GM19455 (cell line): ENCODE results near the gene KLC4.

Experiments used
- ATAC-seq: cut with Tn5 transposase; IDR thresholded peaks from one replicate; pipeline ENCODE4 v1.9.1; 2021; ENCODE audit not compliant: unreplicated experiment

The KLC4 gene

DNA sequence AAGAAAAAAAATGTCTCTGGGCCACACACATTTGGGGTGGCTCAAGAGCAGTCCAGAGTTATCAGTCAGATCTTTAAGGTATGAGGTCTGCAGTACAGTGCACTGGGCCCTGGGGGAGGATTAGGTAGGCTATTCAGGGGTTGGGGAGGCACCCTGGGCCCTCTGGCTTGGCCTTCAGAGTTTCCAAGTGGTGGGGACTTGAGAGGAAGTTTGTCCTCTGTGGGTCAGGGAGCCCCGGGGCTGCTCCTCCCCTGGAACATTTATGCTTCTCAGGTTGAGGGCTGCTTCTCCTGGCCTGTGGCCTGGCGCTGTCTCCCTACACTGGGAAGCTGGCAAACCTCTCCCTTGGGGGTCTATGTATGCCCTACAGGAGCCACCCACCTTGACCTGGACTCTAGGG lies 62.7 kb downstream of the KLC4 start:
- no peak for ATAC-seq

DNA sequence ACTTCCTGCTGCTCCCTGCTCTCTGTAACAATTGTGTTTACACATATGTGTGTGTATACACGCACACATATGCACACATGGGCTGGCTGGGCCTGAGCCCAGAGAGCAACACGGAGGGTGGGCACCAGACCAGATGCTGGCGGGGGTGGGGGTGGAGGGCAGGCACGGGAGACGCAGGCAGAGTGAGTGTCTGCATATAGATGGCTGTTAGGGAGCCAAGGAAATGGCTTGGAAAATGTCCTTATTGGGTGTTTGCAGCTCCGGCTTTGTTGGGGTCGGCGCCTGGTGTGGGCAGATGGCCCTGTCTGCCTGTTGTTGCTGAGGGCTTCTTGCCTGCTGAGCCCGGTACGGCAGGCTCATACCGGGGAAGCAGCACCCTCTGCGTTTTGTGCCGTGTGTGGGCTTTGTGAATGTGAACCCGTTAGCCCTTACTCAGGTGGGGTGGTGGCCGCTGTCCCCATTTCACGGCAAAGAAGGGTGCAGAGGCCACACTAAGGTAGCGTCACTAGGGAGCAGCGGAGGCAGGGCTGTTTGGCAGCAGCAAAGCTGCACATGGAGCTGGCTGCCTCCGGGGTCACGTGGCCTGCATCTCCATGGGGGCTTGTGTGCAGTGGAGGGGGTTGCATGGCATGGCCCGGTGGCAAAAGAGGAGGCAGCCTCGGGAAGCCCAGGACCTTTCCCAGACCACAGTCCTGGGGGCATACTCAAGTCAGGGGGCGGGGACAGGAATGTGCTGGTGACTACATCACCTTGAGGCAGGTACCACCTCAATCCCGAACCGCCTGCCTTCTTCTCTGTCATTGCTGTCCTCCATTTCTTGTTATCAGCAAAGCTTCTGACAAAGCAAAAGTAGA lies 64.3 kb downstream of the KLC4 start:
- ATAC-seq = no peak

DNA sequence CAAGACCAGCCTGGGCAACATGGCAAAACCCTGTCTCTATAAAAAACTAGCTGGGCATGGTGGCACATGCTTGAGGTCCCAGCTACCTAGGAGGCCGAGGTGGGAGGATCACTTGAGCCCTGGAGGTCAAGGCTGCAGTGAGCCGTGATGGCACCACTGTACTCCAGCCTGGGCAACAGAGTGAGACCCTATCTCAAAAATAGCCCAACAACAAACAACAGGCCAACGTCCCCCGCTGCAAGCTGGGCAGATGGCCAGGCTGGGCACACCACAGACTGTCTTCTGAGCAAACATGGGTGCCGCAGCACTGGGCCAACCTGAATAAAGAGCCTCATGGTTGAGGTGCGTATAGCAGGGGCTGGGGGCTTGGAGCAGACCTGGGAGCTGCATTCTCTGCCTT lies 65.0 kb downstream of the KLC4 start:
- no peak for ATAC-seq
